HEK293T (cell line): ENCODE measurements around the gene HEATR9.

Source experiments
- CTCF ChIA-PET: fragments of 350-600 bp; formaldehyde crosslinking; extraction: SDS; loops from one replicate; lab custom pipeline; 2021; ENCODE audit warnings: antibody characterized with exemption, inconsistent platforms; lab: Yijun Ruan, JAX
- POLR2A ChIA-PET: fragments of 350-600 bp; formaldehyde crosslinking; extraction: SDS; loops from one replicate; lab custom pipeline; 2020; ENCODE audit warnings: antibody characterized with exemption, inconsistent platforms; lab: Yijun Ruan, JAX
- DNase-seq: peaks from one replicate; pipeline ENCODE4 v3.0.0; 2012; ENCODE audit warnings: mixed read lengths; ENCODE audit errors: extremely low spot score
- ARNT ChIP-seq: fragments of 450-650 bp; IDR thresholded peaks from 2 replicates; pipeline ENCODE4 v1.6.1; 2017; ENCODE audit warnings: mild to moderate bottlenecking
- BHLHE40 ChIP-seq: fragments of 450-650 bp; IDR thresholded peaks from 2 replicates; pipeline ENCODE4 v1.6.1; 2016; ENCODE audit warnings: mild to moderate bottlenecking, moderate library complexity, borderline replicate concordance
- CTBP1 ChIP-seq: fragments of 450-650 bp; IDR thresholded peaks from 2 replicates; pipeline ENCODE4 v1.6.1; 2016; ENCODE audit warnings: borderline replicate concordance
- ELF4 ChIP-seq: fragments of 450-650 bp; IDR thresholded peaks from 2 replicates; pipeline ENCODE4 v1.6.1; 2017; ENCODE audit warnings: antibody characterized with exemption
- FOXA1 ChIP-seq: fragments of 450-650 bp; IDR thresholded peaks from 2 replicates; pipeline ENCODE4 v1.6.1; 2016; ENCODE audit warnings: mild to moderate bottlenecking
- FOXK2 ChIP-seq: fragments of 450-650 bp; IDR thresholded peaks from 2 replicates; pipeline ENCODE4 v1.6.1; 2016; ENCODE audit warnings: mild to moderate bottlenecking
- FOXM1 ChIP-seq: fragments of 450-650 bp; IDR thresholded peaks from 2 replicates; pipeline ENCODE4 v1.6.1; 2017; ENCODE audit warnings: mild to moderate bottlenecking, borderline replicate concordance
- HDGF ChIP-seq: fragments of 450-650 bp; IDR thresholded peaks from 2 replicates; pipeline ENCODE4 v1.6.1; 2017; ENCODE audit warnings: antibody characterized with exemption, borderline replicate concordance
- L3MBTL2 ChIP-seq: fragments of 450-650 bp; conservative IDR thresholded peaks from 2 replicates; pipeline ENCODE4 v1.6.1; 2016; ENCODE audit warnings: mild to moderate bottlenecking
- LEF1 ChIP-seq: fragments of 450-650 bp; IDR thresholded peaks from 2 replicates; pipeline ENCODE4 v1.6.1; 2017; ENCODE audit warnings: mild to moderate bottlenecking, borderline replicate concordance
- NFRKB ChIP-seq: fragments of 450-650 bp; IDR thresholded peaks from 2 replicates; pipeline ENCODE4 v1.6.1; 2016; ENCODE audit warnings: mild to moderate bottlenecking, moderate library complexity
- PKNOX1 ChIP-seq: fragments of 450-650 bp; IDR thresholded peaks from 2 replicates; pipeline ENCODE4 v1.6.1; 2016
- SP1 ChIP-seq: fragments of 450-650 bp; IDR thresholded peaks from 2 replicates; pipeline ENCODE4 v1.6.1; 2017
- SUZ12 ChIP-seq: fragments of 450-650 bp; IDR thresholded peaks from 2 replicates; pipeline ENCODE4 v1.6.1; 2016; ENCODE audit warnings: mild to moderate bottlenecking
- TARDBP ChIP-seq: fragments of 450-650 bp; IDR thresholded peaks from 2 replicates; pipeline ENCODE4 v1.6.1; 2016
- ZNF384 ChIP-seq: fragments of 450-650 bp; IDR thresholded peaks from 2 replicates; pipeline ENCODE4 v1.6.1; 2016

The HEATR9 gene

GRCh38 chr17:35809855-35810461 lies 58.7 kb downstream of the HEATR9 start:
- ChIA-PET POLR2A (interaction anchor here (0.7 to 5.0 kb wide), 10 partner anchors 10 to 1583 kb away, joined by 3 to 109 read pairs (median 6); partner anchors contain the start of genes C17orf50, MMP28 and PEX12), CTCF (interaction anchor here (1.9 kb wide), 1 partner anchor 46 kb away, joined by 9 read pairs; no protein-coding TSS in a partner anchor)
- DNase-seq: no peak
- TF ChIP-seq FOXA1 (no peak), BHLHE40 (no peak), L3MBTL2 (no peak), ELF4 (no peak), LEF1 (no peak), HDGF (no peak), FOXK2 (no peak), FOXM1 (no peak), SUZ12 (no peak), PKNOX1 (no peak), CTBP1 (no peak), ARNT (no peak), TARDBP (no peak), ZNF384 (no peak), SP1 (no peak), NFRKB (no peak)

GRCh38 chr17:35808962-35809854 lies 59.5 kb downstream of the HEATR9 start, which contains the start of gene TAF15:
Gene TAF15 (plus strand): TSS chr17:35809484. CDS start chr17:35809570, 86 bp downstream.
- CTCF ChIA-PET: interaction anchor here (0.6 to 3.0 kb wide), 6 partner anchors 13 to 893 kb away, joined by 3 to 54 read pairs (median 4); no protein-coding TSS in a partner anchor
- peak; percentile 88 for DNase-seq
- POLR2A ChIA-PET: interaction anchor here (0.6 to 5.0 kb wide), 43 partner anchors 10 to 701 kb away, joined by 3 to 109 read pairs (median 4); partner anchors contain the start of genes C17orf50, GAS2L2, MMP28 and PEX12
- peak; percentile 82 for TF ChIP-seq ELF4
- no peak for TF ChIP-seq LEF1
- TF ChIP-seq PKNOX1: no peak
- peak; percentile 87 for TF ChIP-seq BHLHE40
- TF ChIP-seq SP1: no peak
- TF ChIP-seq ZNF384: no peak
- TF ChIP-seq FOXA1: no peak
- TF ChIP-seq FOXM1: peak; percentile 66; the same call in 1 of the 2 replicates
- no peak for TF ChIP-seq FOXK2
- 0 out of 2 replicates have a peak, but pooled peaks have one; percentile 34 for TF ChIP-seq NFRKB
- no peak for TF ChIP-seq SUZ12
- TF ChIP-seq ARNT: no peak
- no peak for TF ChIP-seq HDGF
- TF ChIP-seq TARDBP: no peak
- TF ChIP-seq CTBP1: no peak
- peak; percentile 68 for TF ChIP-seq L3MBTL2

GRCh38 chr17:35808240-35808961 lies 60.3 kb downstream of the HEATR9 start:
- ChIA-PET POLR2A (interaction anchor here (0.7 to 5.0 kb wide), 38 partner anchors 10 to 702 kb away, joined by 3 to 109 read pairs (median 5); partner anchors contain the start of genes C17orf50, GAS2L2, MMP28 and PEX12), CTCF (interaction anchor here (0.6 to 3.0 kb wide), 7 partner anchors 12 to 893 kb away, joined by 3 to 54 read pairs (median 4); no protein-coding TSS in a partner anchor)
- TF ChIP-seq ELF4 (no peak), L3MBTL2 (no peak), SP1 (no peak), FOXA1 (no peak), TARDBP (no peak), ARNT (no peak), ZNF384 (no peak), HDGF (no peak), FOXK2 (no peak), CTBP1 (no peak), BHLHE40 (no peak), LEF1 (no peak), PKNOX1 (no peak), FOXM1 (no peak), SUZ12 (no peak), NFRKB (no peak)
- DNase-seq: no peak

- CTCF ChIA-PET: interaction anchor here (0.6 to 3.0 kb wide), 2 partner anchors 43 to 194 kb away, joined by 3 to 54 read pairs; no protein-coding TSS in a partner anchor
- POLR2A ChIA-PET: interaction anchor here (0.8 to 5.0 kb wide), 12 partner anchors 11 to 229 kb away, joined by 3 to 109 read pairs (median 18); partner anchors contain the start of genes C17orf50, MMP28 and PEX12
- no peak for DNase-seq
- TF ChIP-seq FOXA1: no peak
- TF ChIP-seq ELF4: no peak
- no peak for TF ChIP-seq FOXK2
- TF ChIP-seq L3MBTL2: no peak
- TF ChIP-seq FOXM1: no peak
Observed at GRCh38 chr17:35807371-35808144, 61.1 kb downstream of the HEATR9 start.
